Measurements from ENCODE around the gene PELI3.

DNA sequence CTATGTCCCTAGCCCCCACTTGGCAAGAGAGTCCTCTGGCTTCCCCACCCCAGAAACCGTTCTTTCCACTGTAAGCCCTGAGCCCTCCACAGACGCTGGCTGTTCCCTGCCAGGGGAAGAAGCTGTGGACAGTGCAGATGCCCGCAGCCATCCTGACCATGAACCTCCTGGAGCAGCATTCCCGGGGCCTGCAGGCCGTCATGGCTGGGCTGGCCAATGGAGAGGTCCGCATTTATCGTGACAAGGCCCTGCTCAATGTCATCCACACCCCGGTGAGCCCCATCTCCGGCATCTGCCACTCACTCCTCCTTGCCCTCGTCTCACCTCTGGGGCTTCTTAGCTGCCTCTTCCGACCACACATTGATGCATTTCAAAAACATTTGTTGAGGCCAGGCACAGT, 56.9 kb downstream of the PELI3 start:
- TF ChIP-seq, protein P1, sequence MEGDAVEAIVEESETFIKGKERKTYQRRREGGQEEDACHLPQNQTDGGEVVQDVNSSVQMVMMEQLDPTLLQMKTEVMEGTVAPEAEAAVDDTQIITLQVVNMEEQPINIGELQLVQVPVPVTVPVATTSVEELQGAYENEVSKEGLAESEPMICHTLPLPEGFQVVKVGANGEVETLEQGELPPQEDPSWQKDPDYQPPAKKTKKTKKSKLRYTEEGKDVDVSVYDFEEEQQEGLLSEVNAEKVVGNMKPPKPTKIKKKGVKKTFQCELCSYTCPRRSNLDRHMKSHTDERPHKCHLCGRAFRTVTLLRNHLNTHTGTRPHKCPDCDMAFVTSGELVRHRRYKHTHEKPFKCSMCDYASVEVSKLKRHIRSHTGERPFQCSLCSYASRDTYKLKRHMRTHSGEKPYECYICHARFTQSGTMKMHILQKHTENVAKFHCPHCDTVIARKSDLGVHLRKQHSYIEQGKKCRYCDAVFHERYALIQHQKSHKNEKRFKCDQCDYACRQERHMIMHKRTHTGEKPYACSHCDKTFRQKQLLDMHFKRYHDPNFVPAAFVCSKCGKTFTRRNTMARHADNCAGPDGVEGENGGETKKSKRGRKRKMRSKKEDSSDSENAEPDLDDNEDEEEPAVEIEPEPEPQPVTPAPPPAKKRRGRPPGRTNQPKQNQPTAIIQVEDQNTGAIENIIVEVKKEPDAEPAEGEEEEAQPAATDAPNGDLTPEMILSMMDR (IDR thresholded peaks at IDR 0.05; ENCODE audit: poor library complexity, severe bottlenecking): no peak
- TF ChIP-seq, protein P2, sequence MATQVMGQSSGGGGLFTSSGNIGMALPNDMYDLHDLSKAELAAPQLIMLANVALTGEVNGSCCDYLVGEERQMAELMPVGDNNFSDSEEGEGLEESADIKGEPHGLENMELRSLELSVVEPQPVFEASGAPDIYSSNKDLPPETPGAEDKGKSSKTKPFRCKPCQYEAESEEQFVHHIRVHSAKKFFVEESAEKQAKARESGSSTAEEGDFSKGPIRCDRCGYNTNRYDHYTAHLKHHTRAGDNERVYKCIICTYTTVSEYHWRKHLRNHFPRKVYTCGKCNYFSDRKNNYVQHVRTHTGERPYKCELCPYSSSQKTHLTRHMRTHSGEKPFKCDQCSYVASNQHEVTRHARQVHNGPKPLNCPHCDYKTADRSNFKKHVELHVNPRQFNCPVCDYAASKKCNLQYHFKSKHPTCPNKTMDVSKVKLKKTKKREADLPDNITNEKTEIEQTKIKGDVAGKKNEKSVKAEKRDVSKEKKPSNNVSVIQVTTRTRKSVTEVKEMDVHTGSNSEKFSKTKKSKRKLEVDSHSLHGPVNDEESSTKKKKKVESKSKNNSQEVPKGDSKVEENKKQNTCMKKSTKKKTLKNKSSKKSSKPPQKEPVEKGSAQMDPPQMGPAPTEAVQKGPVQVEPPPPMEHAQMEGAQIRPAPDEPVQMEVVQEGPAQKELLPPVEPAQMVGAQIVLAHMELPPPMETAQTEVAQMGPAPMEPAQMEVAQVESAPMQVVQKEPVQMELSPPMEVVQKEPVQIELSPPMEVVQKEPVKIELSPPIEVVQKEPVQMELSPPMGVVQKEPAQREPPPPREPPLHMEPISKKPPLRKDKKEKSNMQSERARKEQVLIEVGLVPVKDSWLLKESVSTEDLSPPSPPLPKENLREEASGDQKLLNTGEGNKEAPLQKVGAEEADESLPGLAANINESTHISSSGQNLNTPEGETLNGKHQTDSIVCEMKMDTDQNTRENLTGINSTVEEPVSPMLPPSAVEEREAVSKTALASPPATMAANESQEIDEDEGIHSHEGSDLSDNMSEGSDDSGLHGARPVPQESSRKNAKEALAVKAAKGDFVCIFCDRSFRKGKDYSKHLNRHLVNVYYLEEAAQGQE (IDR thresholded peaks at IDR 0.05; ENCODE audit: borderline replicate concordance): no peak
- TF ChIP-seq POLR2AphosphoS5 (IDR thresholded peaks at IDR 0.05): no peak
- TF ChIP-seq RAD21 (conservative IDR thresholded peaks at IDR 0.05): no peak
- no peak for TF ChIP-seq EP300 (conservative IDR thresholded peaks at IDR 0.05; ENCODE audit: poor library complexity, severe bottlenecking)
- no peak for TF ChIP-seq EZH2 (IDR thresholded peaks at IDR 0.05; ENCODE audit: borderline replicate concordance, insufficient read depth, low read length, poor library complexity, severe bottlenecking)
